ENCODE measurements around the gene KLF11. TPM values are rescaled to one million over a fixed set of nuclear protein-coding genes. Genes with fewer than 3 reads are reported as not detected.

KLF11 gene
- polyA plus RNA-seq, 1 of the 3 experiments (the other 2 are of a cell fraction): 9.5 TPM

DNA sequence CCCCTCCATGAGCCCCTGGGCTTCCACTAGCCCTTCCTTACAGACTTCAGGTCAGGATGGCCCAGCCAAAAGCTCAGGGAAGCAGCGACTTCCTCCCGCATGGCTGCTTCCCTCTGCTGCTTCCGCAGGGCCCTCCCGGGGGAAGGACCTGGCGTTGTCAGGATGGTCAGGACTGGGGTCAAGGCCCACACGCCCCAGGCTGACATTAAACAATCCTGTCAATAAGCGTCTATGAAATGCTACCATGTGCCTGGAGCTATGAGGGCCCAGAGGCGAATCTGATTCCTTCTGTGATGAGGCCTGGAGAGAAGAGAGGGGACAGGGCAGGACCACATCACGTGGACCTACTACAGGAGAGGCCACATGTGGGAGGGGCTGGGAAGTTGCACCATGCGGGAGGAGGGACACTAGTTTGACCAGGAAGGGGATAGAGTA, 19.6 kb downstream of the KLF11 start:
- Histone ChIP-seq H3K4me1 (ENCODE audit: control insufficient read depth in 1 of 2, insufficient read depth in 2 of 2, low read depth in 1 of 2, low read length in 1 of 2) (peaks cover 0 to 16% of the 10 kb centered on the region in 2 experiments; a peak in 1 of 4 replicates), H3K4me2 (no peak overlapping the region), H4K20me1 (ENCODE audit: insufficient read depth) (no peaks in the 10 kb centered on the region), H2AFZ (ENCODE audit: low read depth) (no peak overlapping the region), H3K4me3 (ENCODE audit: low read depth in 2 of 2, low read length in 1 of 2) (no peak overlapping the region), H3K79me2 (ENCODE audit: insufficient read depth) (no peaks in the 10 kb centered on the region), H3K27me3 (ENCODE audit: insufficient read depth) (no peaks in the 10 kb centered on the region), H3K36me3 (replicated peaks in 1 of 2; ENCODE audit: control insufficient read depth in 1 of 2, insufficient read depth in 2 of 2, low read length in 1 of 2) (no peaks in the 10 kb centered on the region), H3K9me2 (no peaks in the 10 kb centered on the region), H3K27ac (ENCODE audit: low read depth in 2 of 2, low read length in 1 of 2) (no peak overlapping the region), H3K9me3 (0 out of 2 replicates have a peak, but pooled peaks cover 4% of the 10 kb centered on the region), H3K9ac (no peak overlapping the region), H3F3A (replicated peaks; ENCODE audit: insufficient read depth) (no peaks in the 10 kb centered on the region)
- CTCF ChIA-PET: interaction anchor here (0.6 to 28.7 kb wide), 8 partner anchors 8 to 389 kb away, joined by 3 to 946 read pairs (median 4); partner anchors contain the start of gene CYS1
- POLR2A ChIA-PET: no interaction called here
- 86% methylated on average over 10 of the region's 10 CpGs for WGBS (ENCODE audit: low lambda C conversion rate)
- no peak for DNase-seq
- no peak for TF ChIP-seq MXI1 (IDR thresholded peaks at IDR 0.05; ENCODE audit: low read depth, low read length)
- no peak for TF ChIP-seq EZH2phosphoT487 (IDR thresholded peaks at IDR 0.05; ENCODE audit: borderline replicate concordance, low read depth)
- TF ChIP-seq NRF1 (IDR thresholded peaks at IDR 0.05; ENCODE audit: low read depth, low read length): no peak
- no peak for TF ChIP-seq GATA2 (CRISPR knock-in tag; IDR thresholded peaks at IDR 0.05)
- no peak for TF ChIP-seq CHD2 (IDR thresholded peaks at IDR 0.05; ENCODE audit: low read length, partially characterized antibody)
- no peak for TF ChIP-seq FOXM1 (IDR thresholded peaks at IDR 0.05; ENCODE audit: low read depth)
- TF ChIP-seq NFIC (IDR thresholded peaks at IDR 0.05; ENCODE audit: borderline replicate concordance): no peak
- no peak for TF ChIP-seq FOXJ3 (CRISPR knock-in tag; IDR thresholded peaks at IDR 0.05)
- TF ChIP-seq, protein P1, sequence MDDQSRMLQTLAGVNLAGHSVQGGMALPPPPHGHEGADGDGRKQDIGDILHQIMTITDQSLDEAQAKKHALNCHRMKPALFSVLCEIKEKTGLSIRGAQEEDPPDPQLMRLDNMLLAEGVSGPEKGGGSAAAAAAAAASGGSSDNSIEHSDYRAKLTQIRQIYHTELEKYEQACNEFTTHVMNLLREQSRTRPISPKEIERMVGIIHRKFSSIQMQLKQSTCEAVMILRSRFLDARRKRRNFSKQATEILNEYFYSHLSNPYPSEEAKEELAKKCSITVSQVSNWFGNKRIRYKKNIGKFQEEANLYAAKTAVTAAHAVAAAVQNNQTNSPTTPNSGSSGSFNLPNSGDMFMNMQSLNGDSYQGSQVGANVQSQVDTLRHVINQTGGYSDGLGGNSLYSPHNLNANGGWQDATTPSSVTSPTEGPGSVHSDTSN (IDR thresholded peaks at IDR 0.05): no peak
- no peak for TF ChIP-seq TEAD4 (IDR thresholded peaks at IDR 0.05; ENCODE audit: borderline replicate concordance, insufficient read depth)
- no peak for TF ChIP-seq RFX5 (IDR thresholded peaks at IDR 0.05; ENCODE audit: low read length)
- no peak for TF ChIP-seq POLR2AphosphoS5 (IDR thresholded peaks at IDR 0.05; ENCODE audit: low read depth, low read length)
- TF ChIP-seq TCF12 (IDR thresholded peaks at IDR 0.05): no peak

DNA sequence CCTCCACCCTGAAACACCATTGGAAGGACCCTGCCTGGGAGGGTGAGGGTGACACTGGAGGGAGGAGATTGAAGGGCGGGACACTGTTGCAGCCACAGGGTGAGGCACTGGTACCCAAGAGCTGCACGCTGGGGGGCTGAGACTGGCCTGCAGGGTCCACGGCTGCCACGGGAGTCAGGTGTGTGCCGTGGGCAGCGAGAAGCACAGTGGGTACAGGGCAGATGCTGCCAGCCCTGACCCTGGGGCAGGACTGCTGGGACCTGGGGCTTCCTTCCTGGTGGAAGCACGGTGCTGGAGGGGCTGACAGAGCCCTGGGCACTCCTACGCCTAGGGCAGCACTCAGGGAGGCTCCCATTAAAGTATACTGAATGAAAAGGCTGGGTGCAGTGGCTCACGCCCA, 20.2 kb downstream of the KLF11 start:
- no peak for DNase-seq
- Histone ChIP-seq H3K27ac (ENCODE audit: low read depth in 2 of 2, low read length in 1 of 2) (no peak overlapping the region), H3K4me3 (ENCODE audit: low read depth in 2 of 2, low read length in 1 of 2) (no peak overlapping the region), H3K79me2 (ENCODE audit: insufficient read depth) (no peaks in the 10 kb centered on the region), H3F3A (replicated peaks; ENCODE audit: insufficient read depth) (no peaks in the 10 kb centered on the region), H3K36me3 (replicated peaks in 1 of 2; ENCODE audit: control insufficient read depth in 1 of 2, insufficient read depth in 2 of 2, low read length in 1 of 2) (no peaks in the 10 kb centered on the region), H2AFZ (ENCODE audit: low read depth) (no peak overlapping the region), H3K4me1 (ENCODE audit: control insufficient read depth in 1 of 2, insufficient read depth in 2 of 2, low read depth in 1 of 2, low read length in 1 of 2) (peaks cover 0 to 15% of the 10 kb centered on the region in 2 experiments; a peak in 1 of 4 replicates), H3K9me2 (no peaks in the 10 kb centered on the region), H3K27me3 (ENCODE audit: insufficient read depth) (no peaks in the 10 kb centered on the region), H4K20me1 (ENCODE audit: insufficient read depth) (no peaks in the 10 kb centered on the region), H3K9ac (no peak overlapping the region), H3K4me2 (no peak overlapping the region), H3K9me3 (0 out of 2 replicates have a peak, but pooled peaks cover 4% of the 10 kb centered on the region)
- TF ChIP-seq NRF1 (IDR thresholded peaks at IDR 0.05; ENCODE audit: low read depth, low read length): no peak
- no peak for TF ChIP-seq RFX5 (IDR thresholded peaks at IDR 0.05; ENCODE audit: low read length)
- TF ChIP-seq EP300 (IDR thresholded peaks at IDR 0.05; ENCODE audit: borderline replicate concordance in 1 of 2, low read depth in 1 of 2, low read length in 1 of 2): no peak
- TF ChIP-seq RAD21 (IDR thresholded peaks at IDR 0.05; ENCODE audit: low read length): no peak
- TF ChIP-seq, protein P2, sequence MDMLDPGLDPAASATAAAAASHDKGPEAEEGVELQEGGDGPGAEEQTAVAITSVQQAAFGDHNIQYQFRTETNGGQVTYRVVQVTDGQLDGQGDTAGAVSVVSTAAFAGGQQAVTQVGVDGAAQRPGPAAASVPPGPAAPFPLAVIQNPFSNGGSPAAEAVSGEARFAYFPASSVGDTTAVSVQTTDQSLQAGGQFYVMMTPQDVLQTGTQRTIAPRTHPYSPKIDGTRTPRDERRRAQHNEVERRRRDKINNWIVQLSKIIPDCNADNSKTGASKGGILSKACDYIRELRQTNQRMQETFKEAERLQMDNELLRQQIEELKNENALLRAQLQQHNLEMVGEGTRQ (IDR thresholded peaks at IDR 0.05; ENCODE audit: borderline replicate concordance, low read depth, low read length): no peak
- TF ChIP-seq FOXM1 (IDR thresholded peaks at IDR 0.05; ENCODE audit: low read depth): no peak
- no peak for TF ChIP-seq NFIC (IDR thresholded peaks at IDR 0.05; ENCODE audit: borderline replicate concordance)
- TF ChIP-seq SMC3 (IDR thresholded peaks at IDR 0.05; ENCODE audit: low read depth, low read length): no peak
- TF ChIP-seq, protein P3, sequence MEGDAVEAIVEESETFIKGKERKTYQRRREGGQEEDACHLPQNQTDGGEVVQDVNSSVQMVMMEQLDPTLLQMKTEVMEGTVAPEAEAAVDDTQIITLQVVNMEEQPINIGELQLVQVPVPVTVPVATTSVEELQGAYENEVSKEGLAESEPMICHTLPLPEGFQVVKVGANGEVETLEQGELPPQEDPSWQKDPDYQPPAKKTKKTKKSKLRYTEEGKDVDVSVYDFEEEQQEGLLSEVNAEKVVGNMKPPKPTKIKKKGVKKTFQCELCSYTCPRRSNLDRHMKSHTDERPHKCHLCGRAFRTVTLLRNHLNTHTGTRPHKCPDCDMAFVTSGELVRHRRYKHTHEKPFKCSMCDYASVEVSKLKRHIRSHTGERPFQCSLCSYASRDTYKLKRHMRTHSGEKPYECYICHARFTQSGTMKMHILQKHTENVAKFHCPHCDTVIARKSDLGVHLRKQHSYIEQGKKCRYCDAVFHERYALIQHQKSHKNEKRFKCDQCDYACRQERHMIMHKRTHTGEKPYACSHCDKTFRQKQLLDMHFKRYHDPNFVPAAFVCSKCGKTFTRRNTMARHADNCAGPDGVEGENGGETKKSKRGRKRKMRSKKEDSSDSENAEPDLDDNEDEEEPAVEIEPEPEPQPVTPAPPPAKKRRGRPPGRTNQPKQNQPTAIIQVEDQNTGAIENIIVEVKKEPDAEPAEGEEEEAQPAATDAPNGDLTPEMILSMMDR (IDR thresholded peaks at IDR 0.05): no peak
- no peak for TF ChIP-seq ELF1 (IDR thresholded peaks at IDR 0.05)
- no peak for TF ChIP-seq SIN3A (IDR thresholded peaks at IDR 0.05; ENCODE audit: borderline replicate concordance, low read depth, low read length)
- TF ChIP-seq FOXJ3 (CRISPR knock-in tag; IDR thresholded peaks at IDR 0.05): no peak
- 84% methylated on average over 6 of the region's 9 CpGs for WGBS (ENCODE audit: low lambda C conversion rate)
- CTCF ChIA-PET: interaction anchor here (0.7 to 28.7 kb wide), 8 partner anchors 9 to 371 kb away, joined by 3 to 946 read pairs (median 12); partner anchors contain the start of genes CYS1 and TAF1B
- POLR2A ChIA-PET: no interaction called here
